Epithelial cell of esophagus (primary cell): Measurements from ENCODE around the gene ATN1.

ENCODE experiments used
- DNase-seq: peaks from one replicate; pipeline ENCODE4 v3.0.0; 2010; ENCODE audit warnings: low read depth
- H3K4me3 ChIP-seq: 2 replicates; pipeline ENCODE4 v1.5.1; 2011; ENCODE audit warnings: mild to moderate bottlenecking, low read length, control low read depth
- CTCF ChIP-seq: IDR thresholded peaks from 2 replicates; pipeline ENCODE4 v1.5.1; 2011; ENCODE audit warnings: low read depth, mild to moderate bottlenecking, low read length, control low read depth, inconsistent platforms; ENCODE audit not compliant: insufficient read depth; ENCODE audit errors: missing control alignments

Gene ATN1

GRCh38 chr12:6917491-6918231, 10.1 kb upstream of the ATN1 start:
- no peak for TF ChIP-seq CTCF
- H3K4me3 ChIP-seq = no peak overlapping the region
- DNase-seq = peak; percentile 50

GRCh38 chr12:6919588-6919987, 8.2 kb upstream of the ATN1 start:
- no peak for TF ChIP-seq CTCF
- no peak overlapping the region for H3K4me3 ChIP-seq
- peak; percentile 82 for DNase-seq

- no peak for DNase-seq
- no peak overlapping the region for H3K4me3 ChIP-seq
- TF ChIP-seq CTCF = no peak
Observed at GRCh38 chr12:6921539-6921938, 6.2 kb upstream of the ATN1 start.

GRCh38 chr12:6921996-6922946, 5.5 kb upstream of the ATN1 start:
- DNase-seq = no peak
- no peak overlapping the region for H3K4me3 ChIP-seq
- no peak for TF ChIP-seq CTCF

GRCh38 chr12:6923003-6923732, 4.6 kb upstream of the ATN1 start:
- no peak overlapping the region for H3K4me3 ChIP-seq
- no peak for DNase-seq

GRCh38 chr12:6923851-6924250, 3.9 kb upstream of the ATN1 start:
- DNase-seq = no peak
- no peak overlapping the region for H3K4me3 ChIP-seq
- TF ChIP-seq CTCF = no peak

More at GRCh38 chr12:6923003-6923732, 4.6 kb upstream of the ATN1 start:
- no peak for TF ChIP-seq CTCF
